ENCODE results near the gene SLC6A17.
A peak's percentile ranks its signal among the peaks of the same experiment; 100 is the strongest.

The SLC6A17 gene

DNA sequence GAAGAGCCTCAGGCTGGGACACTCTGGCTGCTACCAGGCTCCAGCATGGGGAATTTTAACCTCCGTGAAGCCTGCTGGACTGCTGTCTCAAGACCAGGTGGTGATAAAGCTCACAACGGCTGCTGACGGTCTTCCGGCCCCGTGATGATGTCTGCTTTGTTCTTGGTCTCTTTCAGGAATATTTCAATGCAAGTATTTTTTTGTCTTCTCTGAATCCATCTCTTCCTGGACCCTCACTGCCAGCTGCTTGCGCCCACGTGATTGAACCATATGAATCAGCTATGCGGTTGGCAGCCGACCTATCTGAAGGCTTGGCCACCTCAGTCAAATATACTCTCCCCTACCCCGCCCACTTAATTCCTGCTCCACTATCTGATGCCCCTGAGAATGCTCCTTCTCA, 14.6 kb upstream of the SLC6A17 start:
- peak; percentile 46 for DNase-seq

DNA sequence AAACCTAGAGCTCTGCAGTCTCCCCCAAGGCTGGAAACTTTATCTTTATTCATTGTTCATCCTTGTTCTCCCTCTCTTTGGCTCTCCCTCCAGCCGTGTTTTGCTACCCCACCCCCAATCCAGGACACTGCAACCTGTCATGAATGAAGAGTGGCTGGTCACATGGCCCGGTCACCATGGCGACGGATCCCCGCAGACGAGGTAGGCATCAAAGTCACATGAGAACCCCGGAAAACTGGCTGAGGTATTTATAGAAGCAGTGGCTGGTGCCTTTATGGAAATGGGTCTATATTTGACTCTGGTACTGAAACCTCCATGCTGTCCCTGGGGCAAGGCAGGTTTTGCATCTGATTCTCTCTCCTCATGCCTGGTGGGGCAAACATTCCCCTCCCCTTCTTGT, 13.4 kb upstream of the SLC6A17 start:
- peak; percentile 94 for DNase-seq

DNA sequence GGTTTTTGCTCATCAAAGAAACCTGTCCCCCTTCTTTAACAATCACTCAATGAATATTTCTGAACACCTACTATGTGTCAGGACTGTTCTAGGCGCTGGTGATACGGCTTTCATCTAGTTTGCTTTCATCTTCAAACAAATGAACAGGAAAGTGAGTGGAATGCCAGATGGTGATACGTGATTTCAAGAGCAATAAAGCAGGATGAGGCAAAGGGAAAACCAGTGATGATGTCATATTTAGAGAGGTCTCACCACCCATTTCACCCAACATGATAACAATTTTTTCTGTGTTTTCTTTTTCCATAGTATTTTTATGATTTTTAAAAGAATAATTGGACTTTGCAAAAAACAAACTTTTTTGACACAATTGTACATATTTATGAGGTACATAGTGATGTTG, 11.3 kb upstream of the SLC6A17 start:
- DNase-seq, result no peak

DNA sequence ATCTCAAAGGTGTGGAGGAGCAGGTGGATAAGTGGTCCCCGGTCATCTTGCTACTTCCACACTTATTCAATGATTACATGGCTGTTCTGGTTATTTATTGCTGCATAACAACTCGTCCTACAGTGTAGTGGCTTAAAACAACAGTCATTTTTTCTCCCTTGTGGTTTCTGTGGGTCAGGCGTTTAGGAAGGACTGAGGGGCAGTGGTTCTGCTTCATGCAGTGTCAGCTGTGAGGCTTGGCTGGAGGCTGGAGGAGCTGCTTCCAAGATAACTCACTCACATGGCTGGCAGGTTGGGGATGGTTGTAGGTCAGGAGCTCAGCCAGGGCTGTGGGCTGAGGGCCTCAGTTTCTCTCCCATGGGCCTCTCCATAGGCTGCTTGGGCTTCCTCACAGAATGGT, 5.9 kb upstream of the SLC6A17 start:
- DNase-seq, result no peak

DNA sequence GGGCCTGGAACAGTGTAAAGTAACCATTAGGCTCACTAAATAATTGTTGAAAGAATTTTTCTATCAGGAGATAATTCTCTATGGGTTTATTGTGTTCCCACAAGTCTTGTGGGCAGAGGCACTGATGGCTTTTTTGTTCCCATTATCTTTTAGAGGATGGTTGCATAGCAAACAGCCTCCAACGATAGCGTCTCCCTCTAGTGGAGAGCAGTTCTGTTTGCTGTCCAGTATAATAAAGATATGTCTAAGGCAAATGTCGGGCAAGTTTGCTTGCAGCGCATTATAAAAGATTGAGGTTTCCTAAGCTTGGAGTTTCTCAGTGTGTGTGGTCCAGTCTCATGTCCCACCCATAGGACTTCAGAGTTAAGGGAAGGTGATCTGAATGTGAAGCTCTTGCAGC, 1.3 kb upstream of the SLC6A17 start:
- peak; percentile 38 for DNase-seq

DNA sequence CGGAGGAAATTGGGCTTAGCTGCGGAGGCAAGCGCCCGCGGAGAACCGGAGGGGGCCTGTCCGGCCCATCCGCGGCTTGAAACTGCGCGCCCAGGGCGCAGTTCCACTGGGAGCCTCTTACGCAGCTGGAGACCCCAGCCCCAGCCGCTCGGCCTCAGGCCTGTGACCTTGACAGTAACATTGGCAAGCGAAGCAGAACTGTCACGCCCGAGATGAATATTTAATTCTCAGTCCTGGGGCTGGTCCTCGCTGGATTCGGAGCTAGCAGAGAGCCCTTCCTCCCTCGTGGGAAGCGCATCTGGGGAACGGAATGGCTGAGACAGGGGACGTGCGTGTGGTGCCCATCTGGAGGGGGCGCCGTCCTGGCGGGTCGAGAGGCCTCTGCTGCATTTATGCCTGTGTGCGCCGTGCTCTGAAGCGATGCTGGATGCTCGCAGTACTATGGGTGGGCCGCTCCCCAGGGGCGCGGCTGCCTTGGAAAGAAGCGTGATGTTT, 928 bp downstream of the SLC6A17 start:
- DNase-seq, result no peak

DNA sequence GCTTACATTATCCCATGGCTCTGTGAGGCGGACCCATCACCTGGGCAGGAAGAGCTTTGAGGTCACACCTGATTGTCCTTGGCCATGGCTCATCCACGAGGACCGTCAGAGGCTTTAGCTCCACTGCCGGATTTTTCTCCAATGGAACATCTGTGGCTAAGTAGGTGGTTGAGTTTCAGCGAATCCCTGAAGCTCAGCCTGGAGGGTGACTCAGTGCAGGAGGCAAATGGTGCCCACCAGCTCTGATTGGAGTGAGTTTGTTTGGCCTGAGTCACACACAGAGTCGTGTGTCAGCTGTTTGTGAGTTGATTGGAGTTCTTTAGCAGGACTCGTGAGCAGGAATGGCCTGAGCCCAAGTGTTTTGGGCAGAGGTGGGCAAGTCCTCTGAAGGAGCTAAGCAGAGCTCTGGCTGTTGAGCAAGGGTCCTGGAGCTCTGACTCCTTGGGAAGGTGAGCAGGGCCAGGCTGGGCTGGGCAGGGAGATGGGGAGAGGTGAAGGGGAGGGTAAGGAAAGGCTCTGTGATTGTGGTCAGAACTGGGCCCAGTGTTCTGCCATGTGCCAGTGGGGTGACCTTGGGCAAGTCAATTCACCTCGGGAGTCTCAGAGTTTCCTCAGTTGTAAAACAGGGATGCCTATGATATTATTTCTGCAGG, 2.0 kb downstream of the SLC6A17 start:
- no peak for DNase-seq

DNA sequence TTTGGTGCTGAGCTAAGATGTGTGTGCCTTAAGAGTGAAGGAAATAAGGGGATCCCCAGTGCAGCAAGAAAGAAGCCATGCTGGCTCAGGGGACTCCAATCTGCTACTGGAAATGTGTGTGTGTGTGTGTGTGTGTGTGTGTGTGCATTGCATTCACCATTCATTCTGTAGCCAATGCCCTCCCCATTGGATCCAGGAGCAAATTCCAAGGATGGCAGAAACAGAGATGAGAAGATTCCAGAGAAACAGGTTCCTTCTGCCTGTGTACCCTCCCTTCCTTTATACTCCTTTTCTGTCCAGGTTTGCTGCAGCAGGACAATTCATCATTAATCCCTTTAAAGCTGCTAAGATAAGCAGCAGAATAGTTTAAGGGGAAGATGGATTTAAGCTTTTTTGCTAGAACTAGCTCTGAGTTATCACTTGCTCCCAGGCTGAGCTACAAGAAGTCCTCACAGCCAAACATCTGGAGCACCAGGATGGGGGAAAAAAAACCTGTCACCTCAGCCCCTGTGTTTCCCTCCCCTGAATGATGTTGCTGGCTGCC, 3.2 kb downstream of the SLC6A17 start:
- DNase-seq, result no peak

DNA sequence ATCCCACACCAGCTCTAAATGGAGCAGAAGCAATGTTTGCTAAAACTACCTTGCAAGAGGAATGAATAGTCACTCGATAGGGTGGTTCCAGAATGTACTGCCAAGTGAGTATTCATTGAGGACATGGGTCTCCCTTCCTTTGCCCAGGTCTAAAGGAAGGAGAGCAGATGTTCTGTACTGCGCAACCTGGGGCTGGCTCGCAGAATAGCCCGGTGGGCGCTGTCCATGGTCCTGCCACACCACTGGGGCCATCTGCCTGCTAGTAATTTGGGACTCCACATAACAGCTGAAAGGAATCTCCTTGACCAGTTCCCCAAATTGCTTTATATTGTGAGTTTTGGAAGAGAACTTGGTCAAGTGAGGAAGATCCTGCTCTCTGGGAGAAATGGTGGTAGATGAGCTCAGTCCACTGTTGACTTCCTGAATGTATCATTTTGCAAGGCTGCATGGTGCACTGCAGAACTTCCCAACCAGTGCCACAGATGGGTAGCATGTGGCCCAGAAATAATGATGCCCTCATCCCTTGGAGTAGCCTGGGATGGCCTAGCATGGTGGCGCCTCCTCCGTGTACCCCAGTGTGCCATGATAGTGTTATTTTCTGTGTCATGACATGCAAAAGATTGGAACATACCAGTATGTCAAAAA, 5.7 kb downstream of the SLC6A17 start:
- DNase-seq, result no peak

DNA sequence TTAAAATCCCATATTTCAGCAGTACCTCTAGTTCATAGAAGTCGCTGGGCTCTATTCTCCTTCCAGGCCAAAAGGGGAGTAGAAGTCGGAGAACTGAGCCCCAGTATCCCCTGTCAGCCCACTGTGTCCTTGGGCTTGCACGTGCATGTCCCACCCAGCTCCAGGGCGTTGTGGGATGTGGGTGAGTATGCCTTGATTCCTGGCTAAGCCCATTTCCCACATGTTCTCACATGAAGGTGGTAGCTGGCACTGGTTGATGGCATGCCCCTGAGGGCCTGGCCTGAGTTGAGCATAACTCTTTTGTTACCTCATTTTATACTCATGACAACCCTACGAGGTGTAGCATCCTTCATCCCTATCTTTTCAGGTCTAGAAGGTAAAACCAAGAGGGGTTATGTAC, 8.0 kb downstream of the SLC6A17 start:
- DNase-seq, result no peak

DNA sequence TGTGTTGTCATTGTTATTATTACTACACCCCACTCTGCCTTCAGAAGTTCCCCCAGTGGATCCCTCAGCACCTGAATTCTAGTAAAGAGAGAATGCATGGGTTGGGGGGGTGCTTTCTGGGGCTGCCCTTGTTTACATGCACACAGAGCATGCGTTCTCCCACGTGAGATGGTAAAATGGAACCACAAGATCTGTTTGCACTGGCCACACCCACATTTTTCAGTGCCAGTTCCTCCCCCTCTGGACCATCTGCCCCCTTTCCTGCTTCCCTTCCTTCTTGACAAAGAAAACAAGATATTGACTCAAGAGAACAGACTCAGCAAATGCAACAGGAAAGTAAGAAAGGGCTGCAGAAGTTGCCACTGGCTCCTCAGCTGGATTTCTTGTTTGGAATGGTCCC, 8.9 kb downstream of the SLC6A17 start:
- DNase-seq, result no peak

DNA sequence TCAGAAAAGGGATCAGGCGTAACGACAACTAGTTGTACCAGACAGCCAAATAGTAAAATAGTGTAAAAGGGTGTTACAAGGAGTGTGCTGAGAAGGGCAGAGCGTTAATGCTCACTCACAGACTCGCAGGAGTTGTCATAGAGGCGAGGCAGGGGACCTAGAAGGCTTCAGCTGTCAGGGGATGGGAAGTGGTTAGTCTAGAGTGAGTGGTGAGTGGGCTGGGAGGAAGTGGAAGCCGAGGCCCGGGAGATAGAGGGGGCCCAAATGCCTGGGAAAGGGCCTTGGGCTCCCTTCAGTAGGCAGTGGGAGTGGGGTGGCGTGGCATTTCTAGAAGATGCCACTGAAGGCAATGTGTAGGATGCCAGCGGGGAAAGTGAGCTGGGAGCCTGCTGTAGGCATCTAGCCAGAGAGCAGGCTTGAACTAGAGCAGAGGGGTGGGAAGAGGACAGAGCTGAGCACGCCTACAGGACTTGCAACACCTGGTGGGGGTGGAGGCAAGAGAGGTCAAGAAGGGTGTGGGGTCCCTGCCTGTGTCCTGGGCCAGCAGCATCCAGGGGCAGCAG, 10.3 kb downstream of the SLC6A17 start:
- no peak for DNase-seq

DNA sequence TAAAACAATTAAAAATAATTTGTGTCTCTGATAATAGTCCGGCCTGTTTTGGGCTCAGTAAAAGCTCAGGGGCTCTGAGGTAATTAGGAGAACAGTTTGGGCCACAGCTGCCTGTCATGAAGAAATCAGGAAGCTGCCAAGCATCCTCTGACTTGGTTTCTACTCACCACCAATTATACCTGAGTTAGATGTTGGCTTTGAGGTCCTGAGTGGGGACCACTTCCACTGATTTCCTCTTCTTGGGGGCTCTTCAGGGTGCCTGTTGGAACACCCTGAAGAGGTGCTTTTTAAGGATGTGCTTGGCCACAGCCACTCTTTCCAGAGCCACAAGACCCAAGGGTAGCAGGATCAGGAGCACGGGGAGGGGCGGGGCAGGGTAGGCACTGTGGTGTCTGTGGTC, 10.9 kb downstream of the SLC6A17 start:
- no peak for DNase-seq

DNA sequence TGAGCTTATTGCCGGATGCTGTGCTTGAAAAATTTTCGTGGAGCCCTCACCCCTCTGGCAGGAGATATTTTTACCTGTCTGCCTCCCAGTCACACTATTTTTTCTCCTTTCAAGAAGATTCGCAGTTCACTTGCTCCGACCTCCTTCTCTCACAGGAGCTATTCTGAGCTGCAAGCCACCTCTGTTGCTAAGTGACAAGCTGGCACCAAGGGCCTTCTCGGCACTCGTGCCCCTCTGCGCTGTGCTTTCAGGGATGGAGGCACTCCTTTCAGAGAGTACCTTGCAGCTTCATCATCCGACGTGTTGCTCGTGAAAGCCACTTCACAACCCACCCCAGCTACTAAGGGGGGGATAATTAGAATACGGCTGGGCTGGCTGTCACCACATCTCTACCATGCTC, 11.6 kb downstream of the SLC6A17 start:
- DNase-seq, result no peak

DNA sequence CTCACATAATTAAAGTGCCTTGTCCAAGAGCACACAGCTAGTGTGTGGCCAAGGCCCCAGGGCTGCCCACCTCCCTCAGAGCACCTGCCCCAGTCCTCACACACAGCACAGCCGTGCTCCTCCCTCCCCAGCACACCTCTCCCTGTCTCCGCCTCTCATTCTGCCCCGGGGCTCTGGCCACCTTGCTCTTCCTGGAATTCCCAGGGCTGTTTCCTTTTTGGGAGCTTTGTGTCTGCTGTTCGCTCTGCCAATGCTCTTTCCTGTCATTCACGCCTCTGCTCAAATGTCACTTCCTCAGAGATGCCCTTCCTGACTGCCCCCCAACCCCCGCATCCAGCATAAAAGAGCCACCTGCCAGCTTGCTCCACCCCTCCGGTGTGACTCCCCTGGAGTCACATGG, 13.3 kb downstream of the SLC6A17 start:
- DNase-seq, result no peak

DNA sequence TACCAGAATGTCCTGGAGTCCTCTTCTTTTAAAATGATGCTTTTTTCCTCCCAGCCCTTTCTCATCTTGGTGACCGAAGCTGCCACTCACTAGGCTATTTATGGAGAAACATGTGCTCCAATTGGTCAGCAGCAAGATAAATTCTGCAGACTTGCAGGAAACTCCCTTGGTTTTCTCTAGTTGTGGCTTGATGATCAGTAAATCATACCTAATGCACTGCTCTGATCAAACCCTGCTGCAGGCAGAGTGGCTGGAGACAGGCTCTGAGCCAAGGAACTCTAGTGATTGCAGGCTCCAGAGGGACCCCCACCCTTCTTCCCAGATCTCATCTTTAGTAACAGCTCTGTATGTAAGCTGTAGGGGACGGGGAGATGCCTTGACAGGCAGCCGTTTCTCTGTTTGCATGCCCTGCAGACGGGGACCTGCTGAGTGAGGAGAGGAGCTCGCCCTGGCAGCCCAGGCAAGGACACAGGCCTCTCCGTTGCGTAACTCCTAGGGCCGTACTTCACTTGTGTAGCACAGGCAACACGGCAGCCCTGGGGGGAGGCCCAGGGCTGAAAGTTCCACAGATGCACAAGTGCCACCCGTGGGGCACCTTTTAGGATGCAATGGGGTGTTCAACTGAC, 14.5 kb downstream of the SLC6A17 start:
- DNase-seq, result no peak

DNA sequence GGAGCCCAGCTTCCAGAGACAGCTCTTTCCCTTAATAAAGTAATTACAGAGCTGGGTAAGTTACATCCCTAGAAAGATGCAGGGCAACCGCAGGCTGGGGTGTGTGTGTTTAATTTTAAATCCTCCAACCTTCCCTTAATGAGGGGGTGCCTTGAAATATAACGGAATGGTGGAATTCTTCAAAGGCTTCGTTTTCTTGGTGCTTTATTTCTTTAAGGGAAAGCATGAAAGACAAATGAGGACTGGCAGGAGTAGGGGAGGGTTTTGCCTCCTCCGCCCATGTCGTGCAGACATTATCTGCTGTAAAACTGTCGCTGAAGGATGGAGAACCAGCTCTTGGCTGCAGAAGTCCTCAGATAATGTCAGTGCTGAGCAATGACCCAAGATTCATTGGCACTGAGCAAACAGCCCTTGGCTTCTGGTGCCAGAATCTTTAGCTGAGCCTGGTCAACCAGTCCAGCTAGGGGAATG, 15.5 kb downstream of the SLC6A17 start:
- DNase-seq, result no peak

DNA sequence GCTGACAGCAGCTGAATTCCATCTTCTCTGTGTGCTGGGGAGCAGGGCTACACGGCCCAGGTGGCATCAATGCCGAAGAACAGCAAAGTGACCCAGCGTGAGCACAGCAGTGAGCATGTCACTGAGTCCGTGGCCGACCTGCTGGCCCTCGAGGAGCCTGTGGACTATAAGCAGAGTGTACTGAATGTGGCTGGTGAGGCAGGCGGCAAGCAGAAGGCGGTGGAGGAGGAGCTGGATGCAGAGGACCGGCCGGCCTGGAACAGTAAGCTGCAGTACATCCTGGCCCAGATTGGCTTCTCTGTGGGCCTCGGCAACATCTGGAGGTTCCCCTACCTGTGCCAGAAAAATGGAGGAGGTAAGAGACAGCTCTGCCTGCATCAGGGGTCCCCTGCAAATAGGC, 16.6 kb downstream of the SLC6A17 start:
- DNase-seq, result no peak

DNA sequence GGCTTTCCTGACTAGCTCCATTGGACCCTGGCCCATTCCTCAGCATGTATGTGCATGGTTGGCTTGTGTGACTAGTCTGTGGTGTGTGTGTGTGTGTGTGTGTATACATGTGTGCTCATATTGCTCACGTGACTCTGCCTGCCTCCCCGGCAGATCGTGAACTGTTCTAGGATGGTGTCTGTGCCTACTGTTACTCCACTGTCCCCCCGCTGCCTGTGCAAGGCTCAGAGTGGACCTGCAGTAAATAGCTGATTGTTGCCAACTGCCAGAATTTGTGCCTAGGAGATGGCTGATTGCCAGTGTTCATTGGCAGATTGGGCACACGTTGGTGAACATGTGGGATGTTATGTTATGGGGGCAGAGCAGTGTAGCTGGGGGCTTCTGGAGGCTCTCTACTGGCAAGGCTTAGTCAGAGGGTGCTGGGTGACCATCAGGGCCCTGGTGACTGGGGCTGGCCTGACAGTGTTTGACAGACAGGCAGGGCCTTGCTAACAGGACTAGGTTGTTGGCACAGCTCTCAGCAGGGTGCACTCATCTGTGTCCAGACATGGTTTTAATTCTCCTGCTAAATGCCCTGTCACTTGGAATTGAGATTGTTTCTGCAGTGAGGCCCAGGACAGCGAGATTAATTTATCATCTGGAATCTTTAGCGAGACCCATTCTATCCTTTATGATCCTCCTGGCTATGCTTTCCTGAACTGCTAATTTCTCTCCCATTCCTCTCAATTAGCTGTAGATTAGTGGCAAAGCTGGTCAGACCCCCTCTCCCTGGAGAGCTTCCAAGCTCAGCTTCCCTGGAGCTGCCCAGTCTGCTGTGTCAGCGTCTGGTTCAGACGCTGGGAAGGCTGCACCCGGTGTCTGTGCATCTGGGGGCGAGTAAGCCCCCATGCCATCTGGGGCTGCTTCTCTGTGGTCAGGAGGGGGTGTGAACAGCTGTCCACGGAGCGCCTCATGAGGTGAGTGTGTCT, 20.8 kb downstream of the SLC6A17 start:
- no peak for DNase-seq

DNA sequence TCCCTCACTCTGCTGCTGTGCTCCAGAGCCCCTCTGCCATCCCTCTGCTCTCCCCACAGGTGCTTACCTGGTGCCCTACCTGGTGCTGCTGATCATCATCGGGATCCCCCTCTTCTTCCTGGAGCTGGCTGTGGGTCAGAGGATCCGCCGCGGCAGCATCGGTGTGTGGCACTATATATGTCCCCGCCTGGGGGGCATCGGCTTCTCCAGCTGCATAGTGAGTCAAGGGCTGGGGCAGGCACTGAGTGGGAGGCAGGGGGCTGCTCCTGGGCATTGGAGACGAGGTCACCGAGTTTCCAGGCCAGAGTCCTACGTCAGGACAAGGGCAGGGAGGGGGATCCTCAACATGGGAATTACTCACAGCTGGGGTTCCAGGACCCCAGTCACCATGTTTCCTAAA, 21.7 kb downstream of the SLC6A17 start:
- DNase-seq, result no peak

DNA sequence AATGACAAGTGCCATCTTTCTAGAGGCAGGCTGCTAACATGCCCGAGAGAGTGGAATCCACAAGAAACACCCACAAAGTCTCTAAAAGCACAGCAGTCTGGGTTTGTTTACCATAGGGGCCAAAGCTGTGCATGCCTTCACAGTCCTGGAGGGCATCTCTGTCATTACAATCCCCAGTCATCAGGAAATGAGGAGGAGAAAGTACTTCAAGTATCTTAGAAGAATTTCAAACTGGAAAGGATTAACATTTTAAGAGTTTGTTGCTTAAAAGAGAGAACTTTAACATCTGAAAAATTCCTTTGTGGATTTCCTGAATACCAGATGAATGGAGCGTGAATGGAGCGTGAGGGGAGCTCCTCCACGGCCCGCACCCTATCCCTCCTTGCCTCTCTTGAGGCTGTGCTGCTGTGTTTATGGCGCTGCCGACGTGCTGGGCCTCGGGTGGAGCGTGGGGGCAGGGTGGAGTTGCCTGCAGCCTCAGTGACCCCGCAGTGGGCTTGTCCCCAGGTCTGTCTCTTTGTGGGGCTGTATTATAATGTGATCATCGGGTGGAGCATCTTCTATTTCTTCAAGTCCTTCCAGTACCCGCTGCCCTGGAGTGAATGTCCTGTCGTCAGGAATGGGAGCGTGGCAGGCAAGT, 23.3 kb downstream of the SLC6A17 start:
- DNase-seq, result no peak

DNA sequence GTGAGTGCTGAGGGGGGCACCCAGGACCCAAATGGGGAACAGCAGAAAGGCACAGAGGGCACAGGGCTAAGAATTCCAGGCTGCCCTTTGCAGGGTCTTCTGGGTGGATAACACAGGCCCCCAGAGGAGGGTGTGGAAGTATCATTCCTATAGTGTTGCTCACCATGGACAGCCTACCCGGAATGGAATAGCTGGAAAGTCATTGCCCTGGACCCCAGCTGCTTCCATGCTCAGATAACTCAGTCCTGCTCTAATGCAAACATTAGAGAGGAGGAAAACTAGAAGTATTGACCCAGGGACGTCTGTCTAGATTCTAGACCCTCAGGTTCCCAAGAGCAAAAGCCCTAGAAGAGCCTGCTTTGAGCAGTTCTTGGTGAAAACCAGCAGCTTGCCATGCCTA, 24.7 kb downstream of the SLC6A17 start:
- DNase-seq, result no peak

Measured in NCI-H510A (cell line).